Ovary (tissue), 3 donors: ENCODE results near the gene ADAMTS6.

Experiments used
- EP300 ChIP-seq: sonication (generic); formaldehyde crosslinking; IDR thresholded peaks from one replicate; pipeline ENCODE4 v1.6.1; 2017; ENCODE audit warnings: antibody characterized with exemption
- POLR2A ChIP-seq: fragments of 450-650 bp; IDR thresholded peaks from one replicate; pipeline ENCODE4 v1.6.1; 2017; ENCODE audit warnings: antibody characterized with exemption, mild to moderate bottlenecking, moderate library complexity
- TF ChIP-seq, protein P1 (sequence below), 3 donors: fragments of 450-650 bp in 2 of 3; fragments of 200-600 bp in 1 of 3; IDR thresholded peaks; one replicate each; pipeline versions ENCODE4 v1.5.1 to v1.8.0; 2016 to 2022; ENCODE audit warnings: antibody characterized with exemption in 3 of 3, mild to moderate bottlenecking in 1 of 3
- donor health status: DM: no; HTN: no; CAD: no.

DNA sequence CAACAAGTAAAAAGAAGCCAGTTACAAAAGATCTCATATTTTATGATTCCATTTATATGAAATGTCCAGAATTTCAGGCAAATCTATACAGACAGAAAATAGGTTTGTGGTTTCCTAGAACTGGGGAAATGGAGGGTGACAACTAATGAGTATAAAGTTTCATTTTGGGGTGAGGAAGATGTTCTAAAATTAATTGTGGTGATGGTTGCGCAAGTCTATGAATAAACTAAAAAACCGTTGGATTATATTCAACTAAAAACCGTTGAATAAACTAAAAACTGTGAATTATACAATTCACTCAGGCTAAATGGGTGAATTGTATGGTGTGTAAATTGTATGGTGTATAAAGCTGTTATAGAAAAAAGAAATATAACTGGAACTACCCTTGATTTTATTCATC, 47.6 kb downstream of the ADAMTS6 start:
- TF ChIP-seq, protein P1, sequence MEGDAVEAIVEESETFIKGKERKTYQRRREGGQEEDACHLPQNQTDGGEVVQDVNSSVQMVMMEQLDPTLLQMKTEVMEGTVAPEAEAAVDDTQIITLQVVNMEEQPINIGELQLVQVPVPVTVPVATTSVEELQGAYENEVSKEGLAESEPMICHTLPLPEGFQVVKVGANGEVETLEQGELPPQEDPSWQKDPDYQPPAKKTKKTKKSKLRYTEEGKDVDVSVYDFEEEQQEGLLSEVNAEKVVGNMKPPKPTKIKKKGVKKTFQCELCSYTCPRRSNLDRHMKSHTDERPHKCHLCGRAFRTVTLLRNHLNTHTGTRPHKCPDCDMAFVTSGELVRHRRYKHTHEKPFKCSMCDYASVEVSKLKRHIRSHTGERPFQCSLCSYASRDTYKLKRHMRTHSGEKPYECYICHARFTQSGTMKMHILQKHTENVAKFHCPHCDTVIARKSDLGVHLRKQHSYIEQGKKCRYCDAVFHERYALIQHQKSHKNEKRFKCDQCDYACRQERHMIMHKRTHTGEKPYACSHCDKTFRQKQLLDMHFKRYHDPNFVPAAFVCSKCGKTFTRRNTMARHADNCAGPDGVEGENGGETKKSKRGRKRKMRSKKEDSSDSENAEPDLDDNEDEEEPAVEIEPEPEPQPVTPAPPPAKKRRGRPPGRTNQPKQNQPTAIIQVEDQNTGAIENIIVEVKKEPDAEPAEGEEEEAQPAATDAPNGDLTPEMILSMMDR (IDR thresholded peaks at IDR 0.05) = no peak
- TF ChIP-seq POLR2A (no peak), EP300 (no peak)
